CD4-positive, alpha-beta T cell treated with Interleukin-1 beta for 1 hour (primary cell): Measurements from ENCODE around the gene MYO18B.

ENCODE experiments used
- DNase-seq, 2 donors: peaks; one replicate each; pipeline ENCODE4 v3.0.0-alpha.2; 2020 to 2022

MYO18B gene

DNA sequence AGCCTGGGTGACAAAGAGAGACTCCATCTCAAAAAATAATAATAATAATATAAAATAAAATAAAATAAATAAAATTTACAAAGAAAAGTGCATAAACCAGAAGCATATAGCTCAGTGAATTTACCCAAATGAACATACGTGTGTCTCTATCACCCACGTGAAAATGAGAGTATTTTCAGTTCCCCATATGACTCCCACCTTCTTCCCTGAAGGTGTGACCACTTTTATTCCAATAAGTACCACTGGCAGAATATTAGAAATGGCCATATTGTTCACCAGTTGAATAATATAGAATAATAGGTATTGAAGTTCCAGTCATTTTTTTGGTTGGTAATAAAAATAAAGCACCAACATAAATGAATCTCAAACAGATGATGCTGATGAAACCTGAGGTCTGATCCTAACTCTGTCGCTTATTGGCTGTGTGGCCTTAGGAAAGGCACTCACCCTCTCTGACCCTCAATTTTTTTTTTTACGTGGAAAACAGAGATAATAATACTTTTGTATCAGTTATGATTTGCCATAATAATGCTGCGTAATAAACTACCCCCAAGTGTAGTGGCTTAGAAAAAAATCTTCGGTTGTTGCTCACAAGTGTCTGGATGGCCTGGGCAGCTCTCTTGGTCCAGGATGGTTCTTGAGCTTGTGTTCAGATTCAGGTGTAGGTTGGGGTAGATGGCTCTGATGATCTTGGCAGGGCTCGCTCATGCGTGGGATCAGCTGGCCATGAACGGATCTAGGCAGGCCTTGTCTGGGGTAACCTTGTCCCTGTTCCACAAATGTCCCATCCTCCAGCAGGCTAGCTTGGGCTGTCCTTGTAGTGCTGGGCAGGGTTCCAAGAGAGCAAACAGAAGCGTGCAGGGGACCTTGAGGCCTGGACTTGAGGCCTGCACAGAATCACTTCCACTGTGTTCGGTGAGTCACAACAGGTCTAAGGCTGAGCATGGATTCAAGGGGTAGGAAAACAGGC lies 88.1 kb downstream of the MYO18B start:
- DNase-seq: no peak

DNA sequence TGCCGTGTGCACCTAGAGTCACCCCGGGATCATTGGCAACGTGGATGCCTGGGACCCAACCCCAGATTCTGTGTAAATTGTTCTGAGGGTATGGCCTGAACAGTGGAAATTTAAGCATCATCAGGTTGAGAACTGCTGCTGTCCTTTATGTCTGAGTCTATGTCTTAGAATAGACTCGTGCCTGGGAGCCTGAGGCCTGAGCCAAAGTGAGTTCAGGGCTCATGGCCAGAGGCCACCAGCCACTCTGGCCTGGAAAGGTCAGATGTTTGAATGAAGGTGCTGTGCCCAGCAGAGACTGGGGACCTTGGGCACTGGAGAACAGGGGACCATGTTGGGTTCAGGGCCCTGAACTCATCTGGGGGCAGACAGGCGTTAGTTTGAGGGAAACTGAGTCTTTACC lies 91.1 kb downstream of the MYO18B start:
- no peak for DNase-seq

DNA sequence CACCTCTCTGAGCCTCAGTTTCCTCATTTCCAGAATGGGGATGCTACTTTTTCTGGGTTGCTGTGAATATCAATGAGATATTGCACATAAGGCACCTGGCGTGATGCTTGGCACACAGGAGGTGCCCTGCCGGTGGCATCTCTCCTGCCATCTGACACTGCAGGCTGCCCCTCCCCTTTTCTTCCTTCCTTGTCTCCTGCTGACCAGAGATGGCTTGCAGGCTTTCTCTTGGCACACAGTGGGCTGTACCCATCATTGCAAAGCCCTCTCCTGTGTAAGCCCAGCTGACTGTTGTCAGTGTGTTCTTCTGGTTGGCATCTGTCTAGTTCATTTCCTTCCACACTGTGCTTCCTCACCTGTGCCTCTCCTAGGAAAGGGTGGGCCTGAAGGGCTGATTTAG lies 91.7 kb downstream of the MYO18B start:
- no peak for DNase-seq

DNA sequence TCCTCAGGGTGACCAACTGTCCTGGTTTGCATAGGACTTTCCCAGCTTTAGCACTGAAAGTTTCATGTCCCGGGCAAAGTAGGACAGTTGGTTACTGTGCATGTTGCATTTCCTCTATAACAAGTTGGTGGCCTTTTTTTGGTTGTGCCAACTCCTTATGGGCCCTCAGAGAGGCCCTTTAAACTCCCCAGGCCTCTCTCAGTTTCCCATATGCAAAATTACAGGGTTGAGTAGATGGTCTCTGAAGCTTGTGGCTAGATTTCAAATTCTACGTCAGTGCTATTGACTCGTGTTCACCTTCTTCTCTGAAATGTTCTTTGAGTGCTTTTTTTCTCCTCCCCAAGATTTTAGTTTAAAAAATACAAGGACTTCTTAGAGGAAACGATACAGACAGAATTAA lies 92.5 kb downstream of the MYO18B start:
- DNase-seq: no peak

DNA sequence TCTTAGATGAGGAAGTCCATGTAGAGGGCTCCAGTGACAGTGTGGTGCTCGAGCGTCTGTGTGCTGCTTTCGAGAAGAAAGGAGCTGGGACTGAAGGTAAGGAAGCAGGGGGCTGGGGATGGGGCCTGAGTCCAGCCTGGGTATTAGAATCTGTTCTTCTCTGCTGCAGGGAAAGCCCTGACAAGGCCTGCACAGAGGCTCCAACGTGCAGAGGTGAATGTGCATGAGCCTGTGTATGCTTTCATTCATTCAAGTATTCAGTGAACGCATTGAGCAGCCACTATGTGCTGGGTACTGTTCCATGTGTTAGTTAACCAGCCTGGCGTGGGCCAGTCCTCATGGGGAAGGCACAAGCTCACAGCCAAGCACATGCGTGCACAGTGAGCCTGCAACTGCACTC lies 93.4 kb downstream of the MYO18B start:
- DNase-seq: no peak

DNA sequence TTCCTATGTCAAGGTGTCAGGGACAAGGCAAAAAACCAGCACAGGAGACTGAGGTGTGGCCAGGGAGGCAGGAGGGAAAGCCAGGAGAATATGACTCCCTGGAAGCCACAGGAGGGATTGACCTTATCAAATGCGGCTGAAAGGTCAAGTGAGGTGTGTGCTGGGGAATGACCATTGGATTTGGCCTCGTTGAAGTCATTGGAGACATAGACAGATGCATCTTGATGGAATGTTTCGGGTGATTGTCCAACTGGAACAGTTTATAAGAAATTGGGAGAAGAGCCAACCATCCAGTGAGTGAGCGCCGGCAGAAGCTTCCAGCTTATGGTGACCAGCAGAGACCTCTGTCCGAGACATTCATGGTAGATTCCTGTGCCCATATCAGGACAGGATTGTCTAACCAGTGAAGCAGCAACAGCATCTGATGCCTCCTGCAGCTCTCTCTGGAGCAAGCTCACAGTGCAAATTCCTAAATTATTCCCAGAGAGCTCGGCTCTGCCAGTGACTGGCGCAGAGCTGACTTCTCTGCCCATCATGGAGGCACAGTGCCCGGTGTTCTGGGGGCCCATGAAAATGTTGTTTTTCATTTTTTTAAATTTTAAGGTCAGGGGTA lies 95.4 kb downstream of the MYO18B start:
- no peak for DNase-seq

DNA sequence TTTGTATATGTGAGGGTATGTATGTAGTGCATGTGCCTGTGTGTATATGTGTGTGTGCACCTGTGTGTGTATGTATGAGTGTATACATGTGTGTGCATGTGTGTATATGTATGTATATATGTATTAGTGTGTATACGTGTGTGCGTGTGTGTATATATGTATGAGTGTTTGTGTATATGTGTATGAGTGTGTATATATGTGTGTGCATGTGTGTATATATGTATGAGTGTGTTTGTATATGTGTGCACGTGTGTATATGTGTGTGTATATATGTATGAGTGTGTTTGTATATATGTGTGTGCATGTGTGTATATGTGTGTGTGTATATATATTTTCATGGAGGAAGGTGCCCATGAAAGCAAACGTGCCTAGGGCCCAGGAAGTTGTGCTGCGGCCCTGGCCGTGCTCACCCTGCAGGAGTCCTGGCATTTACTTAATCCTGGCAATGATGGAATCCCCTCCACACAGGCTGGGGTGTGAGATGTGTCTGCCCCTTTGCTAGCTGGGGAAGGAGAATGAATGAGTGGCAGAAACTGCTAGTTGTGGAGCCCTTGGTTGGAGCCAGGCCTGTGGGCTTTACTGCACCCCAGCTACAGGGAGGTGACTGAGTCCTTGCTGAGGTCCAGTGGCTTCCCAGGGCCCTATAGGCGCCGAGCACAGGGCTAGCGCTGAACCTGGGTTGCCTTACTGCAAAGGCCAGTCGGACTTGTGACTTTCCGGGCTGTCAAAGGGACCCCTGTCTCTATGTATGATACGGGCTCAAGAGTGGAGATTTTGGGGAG lies 97.2 kb downstream of the MYO18B start:
- no peak for DNase-seq

DNA sequence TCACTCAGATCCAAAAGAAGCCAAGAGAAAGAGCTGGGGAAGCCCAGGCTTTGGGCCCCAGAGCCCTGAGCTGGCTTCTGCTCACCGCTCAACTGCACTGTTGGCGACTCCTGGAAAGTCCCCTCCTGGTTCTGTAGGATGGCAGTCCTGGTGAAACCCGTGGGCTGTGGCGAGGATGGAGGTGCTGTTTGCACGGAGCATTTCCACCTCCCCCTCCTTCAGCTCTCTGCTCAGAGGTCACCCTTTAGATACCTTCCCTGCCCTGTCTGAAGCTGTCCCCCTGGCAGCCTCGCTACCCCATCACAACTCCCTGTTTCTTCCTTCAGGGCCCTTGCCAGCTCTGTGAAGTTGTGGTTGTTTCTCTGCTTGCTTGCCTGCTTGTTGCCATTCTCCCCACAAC lies 97.8 kb downstream of the MYO18B start:
- no peak for DNase-seq

DNA sequence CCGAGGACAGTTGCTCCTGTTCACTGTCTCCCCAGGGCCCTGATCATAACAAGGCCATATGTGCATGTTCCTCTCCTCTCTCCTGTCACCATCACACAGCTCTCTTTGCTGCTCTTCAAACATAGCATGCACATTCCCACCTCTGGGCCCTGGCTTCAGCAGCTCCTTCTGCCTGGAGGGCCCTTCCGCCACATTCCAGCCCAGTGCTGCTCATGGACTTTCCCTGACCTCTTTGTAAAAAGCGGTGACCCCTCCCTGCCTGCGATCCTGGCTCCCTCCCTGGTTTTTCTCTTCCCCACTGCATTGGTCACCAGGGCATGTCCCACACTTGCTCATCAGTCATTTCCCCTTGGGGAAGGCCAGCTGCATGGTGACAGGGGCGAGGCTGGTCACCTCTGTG lies 98.2 kb downstream of the MYO18B start:
- no peak for DNase-seq

DNA sequence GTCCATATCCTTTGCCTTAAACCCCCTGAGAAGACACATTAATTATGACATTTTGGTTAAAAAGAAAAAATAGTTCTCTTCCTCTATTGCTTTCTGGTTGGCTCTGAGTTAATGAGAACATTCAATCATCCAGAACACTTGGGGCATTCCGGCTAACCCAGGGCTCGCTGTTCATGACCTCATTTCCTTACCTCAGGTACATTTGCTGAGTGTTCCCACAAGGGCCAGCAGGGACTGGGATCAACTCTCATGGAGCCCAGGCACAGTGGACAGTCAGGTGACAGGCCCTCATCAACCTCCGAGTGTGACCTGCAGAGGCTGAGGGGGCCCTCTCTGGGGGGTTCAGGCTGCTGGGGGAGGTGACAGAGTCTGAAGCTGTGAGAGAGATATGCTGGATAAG lies 98.9 kb downstream of the MYO18B start:
- DNase-seq: no peak

DNA sequence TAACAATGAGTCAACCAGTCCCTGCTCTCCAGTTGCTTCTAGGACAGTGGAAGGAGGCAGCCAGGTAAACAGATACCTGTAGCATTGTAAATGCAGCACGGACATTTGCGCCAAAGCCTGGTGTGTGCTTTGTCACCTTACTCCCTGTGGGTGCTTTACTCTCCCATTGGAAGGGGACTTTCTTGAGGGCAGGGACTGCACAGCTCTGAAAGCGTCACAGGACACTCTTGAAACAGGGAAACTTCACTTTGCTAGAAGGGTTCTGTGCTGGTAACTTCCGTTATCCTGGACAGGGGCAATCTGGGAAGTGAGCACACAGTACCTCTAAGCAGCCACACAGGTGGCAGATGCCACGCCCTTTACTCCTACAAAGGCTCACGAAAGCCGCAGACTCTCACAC lies 99.8 kb downstream of the MYO18B start:
- DNase-seq: no peak

DNA sequence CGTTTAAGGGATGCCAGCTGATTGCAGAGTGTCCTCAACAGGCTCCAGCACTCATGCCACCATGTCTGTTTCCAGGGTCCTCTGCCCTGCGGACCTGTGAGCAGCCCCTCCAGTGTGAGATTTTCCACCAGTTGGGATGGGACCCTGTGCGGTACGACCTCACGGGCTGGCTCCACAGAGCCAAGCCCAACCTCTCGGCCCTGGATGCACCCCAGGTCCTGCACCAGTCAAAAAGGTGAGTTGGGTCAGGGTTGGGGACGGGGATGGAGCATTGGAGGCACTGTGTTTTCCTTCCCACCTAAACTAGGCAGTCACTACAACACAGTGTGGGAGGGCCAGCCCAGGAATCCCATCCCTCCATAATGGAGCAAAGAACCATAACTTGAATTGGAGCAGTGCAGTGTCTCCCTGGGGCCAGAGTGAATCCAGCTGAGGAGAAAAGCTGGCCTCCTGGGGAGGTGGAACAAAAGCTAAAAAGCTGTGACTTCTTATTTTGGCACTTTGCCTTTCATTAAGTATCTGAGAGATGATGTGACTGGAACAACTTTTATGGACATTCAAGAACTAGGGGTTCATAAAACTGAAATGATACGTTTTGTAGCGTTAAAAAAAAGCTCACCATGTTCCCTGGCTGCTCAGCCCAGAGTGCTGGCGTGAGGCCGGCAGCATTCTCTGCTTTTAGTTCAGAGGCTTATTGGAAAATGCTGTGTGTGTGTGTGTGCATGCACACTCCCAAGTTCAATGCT lies 101.8 kb downstream of the MYO18B start:
- no peak for DNase-seq

DNA sequence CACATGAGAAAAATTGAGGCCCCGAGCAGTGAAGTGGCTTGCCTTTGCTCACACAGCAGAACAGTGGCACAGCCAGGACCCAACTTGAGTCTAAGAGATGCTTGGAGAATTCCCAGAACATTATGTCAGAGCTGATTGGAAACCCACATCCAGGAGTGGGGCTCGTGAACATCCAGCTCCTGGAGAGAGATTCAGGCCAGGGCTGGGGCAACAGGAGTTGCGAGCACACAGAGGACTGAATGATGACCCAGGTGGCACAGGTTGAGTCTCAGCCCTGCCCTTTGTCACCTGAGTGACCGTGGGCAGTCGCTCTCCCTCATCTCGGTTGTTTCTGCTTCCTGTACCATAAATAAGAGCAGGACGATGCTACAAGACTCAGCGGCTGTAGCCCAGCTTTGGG lies 102.6 kb downstream of the MYO18B start:
- DNase-seq: no peak

DNA sequence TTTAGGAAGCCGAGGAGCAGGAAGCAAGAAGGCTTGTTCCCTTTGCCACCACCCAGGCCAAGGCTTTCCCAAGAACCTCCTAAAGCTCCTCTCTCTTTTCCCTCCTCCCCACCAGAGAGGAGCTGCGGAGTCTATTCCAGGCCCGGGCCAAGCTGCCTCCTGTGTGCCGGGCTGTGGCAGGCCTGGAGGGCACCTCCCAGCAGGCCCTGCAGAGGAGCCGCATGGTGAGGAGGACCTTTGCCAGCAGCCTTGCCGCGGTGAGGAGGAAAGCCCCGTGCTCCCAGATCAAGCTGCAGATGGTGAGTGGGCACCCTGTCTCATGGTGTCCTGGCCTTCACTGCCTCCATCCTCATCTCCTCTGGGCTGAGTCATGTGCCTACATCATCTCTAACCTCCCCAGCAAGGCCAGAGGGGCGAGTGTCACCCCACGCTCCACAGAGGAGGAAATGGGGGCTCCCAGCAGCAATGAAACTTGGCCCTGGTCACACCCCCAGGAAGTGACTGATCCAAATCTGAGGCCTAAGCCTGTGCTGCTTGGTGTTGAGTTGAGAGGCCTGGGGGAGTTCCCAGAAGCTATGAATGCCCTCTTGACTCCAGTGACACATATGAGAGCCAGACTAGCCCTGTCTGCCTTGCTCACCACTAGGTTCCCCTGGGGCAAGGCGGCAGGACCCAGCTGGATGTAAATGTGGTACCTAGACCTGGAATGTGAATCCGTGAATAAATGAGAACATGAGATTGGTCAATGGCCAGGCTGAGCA lies 104.2 kb downstream of the MYO18B start:
- no peak for DNase-seq

DNA sequence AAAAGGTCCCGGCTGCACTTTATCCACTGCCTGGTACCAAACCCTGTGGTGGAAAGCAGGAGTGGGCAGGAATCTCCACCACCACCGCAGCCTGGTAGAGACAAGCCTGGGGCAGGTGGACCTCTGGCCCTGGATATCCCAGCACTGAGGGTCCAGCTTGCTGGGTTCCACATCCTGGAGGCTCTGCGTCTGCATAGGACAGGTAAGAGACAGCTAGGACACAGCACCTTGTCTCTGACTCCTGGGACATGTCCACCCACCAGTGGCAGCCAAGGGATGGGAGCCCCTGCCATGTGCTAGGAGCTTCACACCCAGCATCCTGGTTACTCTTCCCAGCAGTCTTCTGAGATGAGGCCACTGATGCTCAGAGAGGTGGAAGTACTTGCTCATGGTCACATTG lies 105.5 kb downstream of the MYO18B start:
- DNase-seq: no peak

DNA sequence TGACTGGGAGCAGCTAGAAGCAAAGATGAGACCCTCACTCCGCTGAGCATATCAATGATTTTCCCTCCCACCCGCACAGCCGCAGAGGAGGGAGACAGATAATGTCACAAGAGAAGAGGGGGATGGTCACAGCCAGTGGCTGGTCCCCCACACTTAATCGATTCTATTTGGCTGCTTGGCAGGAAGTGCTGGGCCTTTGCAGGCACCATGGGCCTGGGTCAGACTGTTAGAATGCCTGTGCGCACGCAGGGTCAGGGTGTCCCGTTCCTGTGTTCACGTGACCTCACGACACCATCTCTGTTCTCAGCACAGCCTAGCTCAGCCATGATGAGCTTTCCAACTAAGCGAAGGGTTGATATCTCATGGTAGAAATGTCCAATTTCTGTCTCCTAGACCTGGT lies 107.0 kb downstream of the MYO18B start:
- no peak for DNase-seq

DNA sequence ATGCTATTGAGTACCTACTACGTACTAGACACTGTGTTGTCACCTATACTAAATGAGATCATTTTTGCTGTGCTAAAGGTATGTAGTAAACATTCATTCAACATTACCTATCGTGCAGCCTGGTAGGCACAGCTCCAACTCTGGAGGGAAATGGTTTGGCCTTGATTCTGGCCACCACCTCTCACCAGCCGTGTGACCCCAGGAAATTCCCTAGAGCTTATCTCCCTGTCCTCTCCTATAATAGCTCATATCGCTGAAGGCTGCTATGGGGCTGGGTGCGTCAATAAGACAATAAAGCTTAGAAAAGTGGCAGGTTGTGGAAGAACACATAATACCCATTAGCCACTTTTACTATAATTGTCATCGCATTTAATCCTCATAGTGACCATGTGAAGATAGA lies 107.5 kb downstream of the MYO18B start:
- no peak for DNase-seq

DNA sequence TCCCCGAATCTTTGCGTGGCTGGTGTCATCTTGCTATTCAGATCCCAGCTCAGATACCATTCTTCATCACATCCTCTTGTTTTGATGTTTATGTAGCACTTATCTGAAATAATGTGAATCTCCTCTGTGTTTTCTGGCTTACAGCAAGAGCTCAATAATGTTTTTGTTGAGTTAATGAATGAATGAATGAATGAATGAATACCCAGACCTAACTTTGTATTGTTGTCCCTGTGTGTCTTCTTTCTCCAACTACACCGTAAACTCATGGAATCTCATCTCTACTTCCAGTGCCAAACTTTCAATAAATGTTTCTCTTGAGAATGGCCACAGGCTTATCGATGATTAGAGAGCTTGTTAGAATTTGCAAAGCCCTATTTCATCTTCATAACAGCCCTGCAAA lies 110.2 kb downstream of the MYO18B start:
- no peak for DNase-seq

DNA sequence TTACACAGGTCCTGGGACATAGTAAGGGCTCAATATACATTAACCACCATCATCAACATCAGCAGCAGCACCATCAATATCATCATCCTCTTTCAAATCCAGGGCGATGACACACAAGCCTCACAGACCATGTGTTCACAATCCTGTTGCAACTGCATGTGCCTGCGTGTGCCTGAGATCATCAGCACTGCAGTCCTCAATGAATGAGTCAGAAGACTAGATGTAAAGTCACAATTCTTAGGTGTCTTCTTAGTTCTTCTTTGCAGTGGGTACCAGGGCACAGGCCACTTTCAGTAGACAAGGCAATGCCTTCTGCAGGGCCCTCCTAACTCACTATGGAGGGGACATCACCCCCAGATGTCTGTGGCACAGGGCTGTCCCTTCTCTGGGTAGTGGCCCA lies 111.1 kb downstream of the MYO18B start:
- DNase-seq: no peak

DNA sequence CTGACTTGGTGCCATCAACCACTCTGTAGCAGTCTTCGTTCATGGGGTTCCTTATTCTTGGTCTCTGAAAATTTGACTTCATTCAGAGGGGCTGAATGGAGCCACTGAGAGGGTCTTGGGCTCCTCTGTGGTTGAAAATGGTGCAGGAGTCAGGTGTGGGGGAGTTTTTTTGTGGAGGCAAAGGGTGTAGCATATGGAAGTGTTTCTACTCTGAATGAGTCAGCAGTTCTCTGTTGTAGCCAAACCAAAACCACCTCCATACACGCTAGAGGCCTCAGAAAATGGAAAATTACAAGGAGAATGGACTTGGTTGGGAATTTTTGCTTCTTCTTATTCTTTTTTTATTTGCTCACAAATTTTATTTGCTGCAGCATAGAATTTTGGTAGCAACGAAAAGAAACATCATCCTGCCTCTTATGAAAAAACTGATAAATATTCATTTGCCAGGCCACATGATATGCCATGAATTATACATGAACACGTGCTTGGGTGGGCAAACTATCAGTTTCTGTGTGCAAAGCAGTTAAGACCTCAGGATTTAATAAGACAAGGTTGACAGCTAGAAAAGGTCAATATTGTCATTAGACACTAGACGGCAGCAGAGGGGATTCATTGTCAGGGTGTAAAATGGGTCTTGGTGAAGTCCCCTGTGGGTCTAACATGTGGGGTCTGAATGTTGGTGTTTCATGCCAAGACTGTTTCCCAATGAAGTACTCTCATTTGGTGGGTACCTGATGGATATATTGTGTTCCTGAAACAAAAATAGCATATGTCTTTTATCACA lies 111.7 kb downstream of the MYO18B start:
- no peak for DNase-seq

DNA sequence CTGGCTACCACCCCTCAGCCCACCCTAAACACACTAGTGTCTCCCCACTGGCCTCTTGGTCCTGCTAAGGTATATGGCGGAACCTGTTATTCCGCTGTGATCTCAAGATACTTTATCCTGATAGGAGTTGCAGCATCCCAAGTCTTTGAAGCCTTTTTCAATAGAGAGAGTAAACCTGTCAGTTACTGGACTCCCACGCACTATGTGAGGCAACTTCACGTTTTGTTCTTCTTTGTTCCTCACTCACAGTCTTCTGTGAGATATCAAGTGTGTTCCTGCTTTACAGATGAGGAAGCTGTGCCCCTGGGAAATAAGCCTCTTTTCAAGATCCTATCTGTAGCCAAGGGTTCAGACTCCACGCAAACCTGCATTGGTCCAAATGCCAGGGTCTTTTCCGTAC lies 127.8 kb downstream of the MYO18B start:
- no peak for DNase-seq
